Retina (tissue), 1 donor: ENCODE data around the gene TTLL3.

Experiments
- DNase-seq: peaks from one replicate; pipeline ENCODE4 v3.0.0-alpha.2; 2016

Gene TTLL3

GRCh38 chr3:9807981-9808344 lies 2.1 kb upstream of the TTLL3 start:
- no peak for DNase-seq

DNA sequence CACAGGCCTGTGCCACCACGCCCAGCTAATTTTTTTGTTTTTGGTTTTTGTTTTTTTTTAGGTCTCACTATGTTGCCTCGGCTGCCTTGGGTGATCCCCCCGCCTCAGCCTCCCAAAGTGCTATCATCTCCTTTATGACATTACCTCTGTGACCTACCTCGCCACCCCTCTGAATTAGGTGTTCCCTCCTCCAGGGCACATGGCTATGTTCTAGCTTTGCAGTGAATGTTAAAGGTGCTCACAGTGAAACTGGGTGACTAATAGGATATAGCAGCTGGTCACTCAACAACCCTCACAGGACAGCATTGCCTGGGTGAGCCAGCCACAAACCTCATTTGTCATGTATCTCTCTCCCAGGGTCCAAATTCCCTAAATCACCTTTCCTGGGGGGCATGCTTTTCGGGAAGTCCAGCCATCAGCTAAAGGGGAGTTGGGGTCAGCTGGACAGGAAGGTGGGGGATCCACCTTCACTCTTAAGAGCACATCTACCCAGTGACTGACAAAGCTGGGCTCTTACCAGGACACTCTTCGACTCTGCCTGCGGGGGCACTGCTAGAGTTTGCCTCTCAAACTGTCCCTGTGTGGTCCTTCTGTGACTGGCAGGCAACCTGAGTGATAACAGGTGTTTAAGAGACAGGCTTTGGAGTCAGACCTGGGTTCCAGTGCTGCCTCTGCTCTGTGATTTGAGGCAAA lies 1.6 kb upstream of the TTLL3 start:
- DNase-seq = no peak

DNA sequence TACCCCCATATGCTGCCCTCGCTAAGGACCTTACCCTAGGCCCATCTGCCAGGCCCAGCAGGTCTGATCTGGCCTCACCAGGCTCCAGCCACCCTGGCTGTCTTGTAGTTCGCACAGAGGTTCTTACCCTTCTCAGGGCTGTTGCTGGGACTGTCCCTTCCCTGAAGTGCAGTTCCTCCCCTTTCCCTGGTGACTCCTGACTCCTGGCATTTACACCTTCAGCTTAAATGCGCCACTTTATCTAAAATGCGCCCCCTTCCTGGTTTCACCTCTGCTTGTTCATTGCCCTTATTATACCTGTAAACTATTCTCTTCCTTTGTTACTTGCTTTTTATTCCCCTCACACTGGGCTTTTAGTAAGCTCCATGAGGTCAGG lies 835 bp upstream of the TTLL3 start:
- DNase-seq = peak; percentile 13

- peak; percentile 74 for DNase-seq
Measured at GRCh38 chr3:9810433-9810770, 340 bp downstream of the TTLL3 start.

DNA sequence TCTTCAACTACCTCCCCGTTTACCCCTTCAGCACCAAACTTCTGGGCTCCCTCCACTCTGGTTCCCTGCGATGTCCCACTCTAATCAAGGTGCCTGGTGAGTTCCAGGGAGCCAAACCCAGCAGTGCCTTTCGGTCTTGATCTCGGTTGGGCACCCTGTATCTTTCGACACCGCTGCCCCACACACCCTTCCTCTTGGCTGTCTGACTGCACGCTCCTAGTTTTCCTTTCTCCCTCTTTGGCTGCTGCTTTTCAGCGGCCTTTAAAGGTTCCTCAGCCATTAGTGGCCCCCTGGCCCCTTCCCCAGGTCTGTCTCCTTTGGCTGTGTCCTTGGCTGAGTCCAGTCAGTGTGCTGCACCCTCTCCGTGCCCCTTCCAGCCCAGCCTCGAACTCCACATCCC lies 784 bp downstream of the TTLL3 start:
- DNase-seq = no peak

DNA sequence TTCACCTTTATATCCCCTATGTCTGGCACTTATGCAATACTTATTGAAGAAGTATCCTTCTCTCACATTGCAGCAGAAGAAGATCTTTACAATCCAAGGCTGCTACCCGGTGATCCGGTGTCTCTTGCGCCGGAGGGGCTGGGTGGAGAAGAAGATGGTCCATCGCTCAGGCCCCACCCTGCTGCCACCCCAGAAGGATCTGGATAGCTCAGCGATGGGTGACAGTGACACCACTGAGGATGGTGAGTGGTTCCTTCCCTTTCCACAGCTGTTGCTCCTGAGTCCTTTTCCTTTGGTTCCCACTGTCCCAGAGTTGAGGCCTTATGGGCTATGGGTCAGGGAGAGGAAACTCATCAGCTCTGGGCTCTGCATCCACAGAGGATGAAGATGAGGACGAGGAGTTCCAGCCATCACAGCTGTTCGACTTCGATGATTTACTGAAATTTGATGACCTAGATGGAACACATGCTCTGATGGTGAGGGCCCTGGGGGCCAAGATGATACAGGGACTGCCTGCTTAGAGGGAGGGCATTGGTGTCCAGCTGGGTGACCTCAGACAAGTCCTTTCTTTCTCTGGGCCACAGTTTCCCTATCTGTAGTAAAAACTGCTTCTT lies 2.9 kb downstream of the TTLL3 start:
- no peak for DNase-seq

DNA sequence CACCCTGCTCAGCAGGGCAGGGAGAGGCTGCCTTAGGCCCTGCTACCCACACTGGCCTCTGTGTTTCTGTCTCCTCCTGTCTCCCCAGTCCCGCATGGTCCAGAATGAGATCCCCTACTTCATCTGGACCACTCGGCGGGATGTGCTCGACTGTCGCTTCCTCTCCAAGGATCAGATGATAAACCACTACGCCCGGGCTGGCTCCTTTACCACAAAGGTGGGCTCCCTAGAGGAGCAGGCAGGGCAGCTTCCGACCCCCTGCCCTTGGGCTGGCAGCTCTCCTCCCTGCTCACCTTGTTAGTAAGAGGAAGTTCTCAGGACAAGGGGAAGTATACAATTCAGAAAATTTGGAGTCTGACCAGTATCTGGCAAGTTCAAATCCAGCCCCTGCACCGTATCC lies 5.9 kb downstream of the TTLL3 start:
- no peak for DNase-seq

DNA sequence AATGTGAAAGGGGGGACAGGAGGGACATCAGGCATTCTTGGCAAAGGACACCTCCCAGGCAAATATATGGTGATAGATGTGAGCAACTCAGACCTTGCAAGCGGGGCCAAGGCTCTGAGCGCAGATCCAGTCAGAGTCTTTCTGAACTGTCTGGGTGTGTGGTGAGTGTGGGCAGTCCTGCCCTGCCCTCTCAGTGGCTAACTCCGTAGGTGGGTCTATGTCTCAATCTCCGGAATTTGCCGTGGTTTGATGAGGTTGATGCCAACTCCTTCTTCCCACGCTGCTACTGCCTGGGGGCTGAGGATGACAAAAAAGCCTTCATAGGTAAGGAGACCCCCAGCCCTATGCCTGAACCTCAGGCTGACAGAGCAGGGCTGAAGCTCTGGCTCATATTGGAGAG lies 7.4 kb downstream of the TTLL3 start:
- no peak for DNase-seq

GRCh38 chr3:9818666-9819335 lies 8.7 kb downstream of the TTLL3 start:
- no peak for DNase-seq

GRCh38 chr3:9820543-9820942 lies 10.5 kb downstream of the TTLL3 start:
- no peak for DNase-seq

DNA sequence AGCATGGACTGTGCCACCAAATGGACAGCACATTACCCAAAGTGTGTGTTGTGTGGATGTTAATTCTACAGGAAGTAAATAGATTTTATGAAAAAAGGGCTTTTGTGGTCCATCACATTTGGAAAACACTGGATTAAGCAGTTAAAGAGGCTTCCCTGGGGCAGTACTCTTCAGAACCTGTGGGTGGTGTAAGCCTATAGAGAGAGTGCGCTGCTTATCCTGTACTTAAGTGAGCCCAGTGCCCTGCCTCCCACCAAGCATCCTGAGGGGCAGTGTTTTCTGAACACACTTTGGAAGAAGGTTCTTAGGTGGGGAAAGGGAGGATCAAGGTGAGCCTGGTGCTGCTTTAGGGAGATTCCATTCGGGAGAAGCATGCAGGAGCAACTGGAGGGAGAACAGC lies 10.9 kb downstream of the TTLL3 start:
- DNase-seq = no peak

GRCh38 chr3:9825451-9826040 lies 15.5 kb downstream of the TTLL3 start:
- no peak for DNase-seq

GRCh38 chr3:9826815-9827573 lies 16.9 kb downstream of the TTLL3 start:
- DNase-seq = peak; percentile 14

DNA sequence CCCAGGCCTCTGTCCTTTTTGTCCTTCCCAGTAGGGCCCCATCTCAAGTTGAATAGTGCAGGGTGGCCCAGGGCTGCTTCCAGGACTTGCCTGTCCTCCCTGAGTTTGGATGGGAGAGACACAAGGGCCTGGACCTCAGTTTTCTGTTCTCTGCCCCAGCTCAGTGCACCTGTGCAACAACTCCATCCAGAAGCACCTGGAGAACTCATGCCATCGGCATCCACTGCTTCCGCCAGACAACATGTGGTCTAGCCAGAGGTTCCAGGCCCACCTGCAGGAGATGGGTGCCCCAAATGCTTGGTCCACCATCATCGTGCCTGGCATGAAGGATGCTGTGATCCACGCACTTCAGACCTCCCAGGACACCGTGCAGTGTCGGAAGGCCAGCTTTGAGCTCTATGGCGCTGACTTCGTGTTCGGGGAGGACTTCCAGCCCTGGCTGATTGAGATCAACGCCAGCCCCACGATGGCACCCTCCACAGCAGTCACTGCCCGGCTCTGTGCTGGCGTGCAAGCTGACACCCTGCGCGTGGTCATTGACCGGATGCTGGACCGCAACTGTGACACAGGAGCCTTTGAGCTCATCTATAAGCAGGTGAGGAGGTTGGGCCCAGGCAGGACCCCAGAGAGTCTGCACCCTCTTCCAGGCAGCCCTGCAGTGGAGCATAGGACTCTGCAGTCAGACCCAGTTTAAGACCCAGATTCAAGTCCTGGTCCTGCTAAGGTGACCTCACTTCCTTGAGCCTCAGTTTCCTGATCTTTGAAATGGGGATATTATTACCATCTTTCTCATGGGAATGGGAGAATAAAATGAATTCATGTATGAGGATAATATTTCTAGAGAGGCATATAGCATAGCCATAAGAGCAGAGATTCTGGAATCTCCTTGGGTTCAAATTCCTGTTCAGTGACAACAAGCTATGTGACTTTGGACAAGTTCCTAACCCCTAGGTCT lies 19.0 kb downstream of the TTLL3 start:
- DNase-seq = no peak

DNA sequence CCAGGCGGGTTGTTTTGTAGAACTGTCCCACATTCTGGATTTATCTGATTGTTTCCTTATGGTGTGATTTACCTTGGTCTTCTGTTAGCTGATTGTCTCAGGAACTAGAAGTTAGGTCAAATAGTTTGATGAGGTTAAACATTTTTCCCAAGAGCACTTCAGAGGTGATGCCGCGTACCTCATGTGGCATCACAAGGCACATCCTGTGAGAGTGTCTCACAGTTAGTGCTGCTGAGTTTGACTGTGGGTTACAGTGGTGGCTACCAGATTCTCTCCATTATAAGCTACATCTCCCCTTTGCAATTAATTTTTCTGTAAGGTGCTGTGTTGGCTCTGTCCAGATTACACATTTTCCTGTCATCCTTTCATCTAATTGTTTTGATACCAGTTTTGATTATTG lies 21.2 kb downstream of the TTLL3 start:
- DNase-seq = no peak

DNA sequence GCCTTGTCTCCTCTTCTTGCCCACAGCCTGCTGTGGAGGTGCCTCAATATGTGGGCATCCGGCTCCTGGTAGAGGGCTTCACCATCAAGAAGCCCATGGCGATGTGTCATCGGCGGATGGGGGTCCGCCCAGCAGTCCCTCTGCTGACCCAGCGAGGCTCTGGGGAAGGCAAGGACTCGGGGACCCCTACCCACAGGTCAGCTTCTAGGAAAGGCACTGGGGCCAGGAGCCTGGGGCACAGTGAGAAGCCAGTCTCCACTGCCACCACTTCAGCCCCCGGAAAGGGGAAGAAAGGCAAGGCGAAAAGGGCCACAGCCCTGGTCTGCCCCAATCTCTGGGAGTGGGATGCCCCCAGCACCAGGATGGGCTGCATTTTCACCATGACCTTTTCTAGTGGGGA lies 23.0 kb downstream of the TTLL3 start:
- DNase-seq = no peak

DNA sequence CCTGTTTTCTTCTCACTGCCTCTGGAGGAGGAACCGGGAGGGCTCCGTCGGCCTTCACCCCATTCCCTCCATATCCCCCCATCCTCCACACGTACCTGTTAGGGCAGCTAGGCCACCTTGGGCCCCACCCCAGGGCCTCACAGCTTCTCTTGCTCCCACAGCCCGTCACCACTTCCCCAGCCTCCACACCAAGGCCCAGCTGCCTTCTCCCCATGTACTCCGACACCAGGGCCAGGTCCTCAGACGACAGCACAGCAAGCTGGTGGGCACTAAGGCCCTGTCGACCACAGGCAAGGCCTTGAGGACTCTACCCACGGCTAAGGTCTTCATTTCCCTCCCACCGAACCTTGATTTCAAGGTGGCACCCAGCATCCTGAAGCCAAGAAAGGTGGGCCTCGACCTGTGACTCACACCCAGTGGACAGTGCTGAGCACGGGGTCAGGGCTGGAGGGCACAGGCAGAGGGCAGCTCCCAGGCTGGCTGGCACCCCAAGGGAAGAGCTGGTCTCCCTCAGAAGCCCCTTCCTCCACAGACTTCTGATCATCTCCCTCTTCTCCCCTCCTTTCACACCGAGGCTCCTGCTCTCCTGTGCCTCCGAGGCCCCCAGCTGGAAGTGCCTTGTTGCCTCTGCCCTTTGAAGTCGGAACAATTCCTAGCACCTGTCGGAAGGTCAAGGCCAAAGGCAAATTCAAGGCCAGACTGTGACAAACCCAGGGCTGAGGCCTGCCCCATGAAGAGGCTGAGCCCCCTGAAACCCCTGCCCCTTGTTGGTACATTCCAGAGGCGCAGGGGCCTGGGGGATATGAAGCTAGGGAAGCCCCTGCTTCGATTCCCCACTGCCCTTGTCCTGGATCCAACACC lies 24.7 kb downstream of the TTLL3 start:
- no peak for DNase-seq

DNA sequence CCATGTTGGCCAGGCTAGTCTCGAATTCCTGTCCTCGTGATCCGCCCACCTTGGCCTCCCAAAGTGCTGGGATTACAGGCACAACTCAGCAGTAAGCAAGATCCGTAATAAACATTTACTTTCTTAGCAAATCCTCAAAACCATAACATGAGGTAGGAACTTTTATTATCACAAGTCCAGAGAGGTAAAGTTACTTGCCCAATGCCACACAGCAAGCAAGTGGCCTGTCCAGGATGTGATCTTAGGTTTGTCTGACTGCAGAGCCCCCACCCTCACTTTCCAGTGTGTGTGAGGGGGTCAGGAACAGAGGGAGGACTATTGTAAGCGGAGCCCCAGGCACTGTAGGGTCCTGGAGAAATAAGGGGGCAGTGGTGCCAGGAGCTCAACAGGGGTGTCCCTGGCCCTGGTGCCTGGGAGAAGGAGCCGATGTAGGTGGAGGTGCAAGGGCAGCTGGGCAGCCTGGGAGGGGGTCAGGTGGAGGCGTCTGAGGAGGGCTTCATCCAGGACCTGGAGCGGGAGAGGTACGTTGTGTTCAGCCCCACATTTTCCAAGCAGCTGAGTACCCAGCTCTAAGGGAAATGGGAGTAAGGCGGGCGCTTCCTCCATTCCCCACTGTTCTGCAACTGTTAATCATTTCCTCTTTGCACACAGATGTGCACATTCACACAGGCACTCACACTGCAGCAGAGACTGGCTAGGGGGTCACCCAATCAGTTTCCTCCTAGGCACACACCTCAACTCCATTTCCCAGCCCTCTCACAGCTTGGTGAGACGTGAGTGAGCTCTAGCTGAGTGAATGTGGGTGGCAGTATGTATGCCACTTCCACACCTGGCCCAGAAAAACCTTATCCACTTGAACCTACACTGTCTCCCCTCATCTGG lies 27.9 kb downstream of the TTLL3 start:
- DNase-seq = no peak

GRCh38 chr3:9838856-9839255 lies 28.8 kb downstream of the TTLL3 start:
- no peak for DNase-seq

GRCh38 chr3:9841015-9841414 lies 31.0 kb downstream of the TTLL3 start:
- DNase-seq = no peak
